Activated naive CD4-positive, alpha-beta T cell treated with anti-CD3 and anti-CD28 coated beads, Interleukin-2, amount 10 ng/mL, durations not matched to agents 7 days and 5 days (primary cell): ENCODE measurements around the gene IPP.
"Not testable (repeated sequence)": the region's sequence is repeated elsewhere in the genome, so short reads cannot be mapped to it uniquely, and the experiment has no call there.

ENCODE experiments used
- CTCF ChIA-PET: fragments of 350-600 bp; sonication (Branson Sonifier 250); formaldehyde crosslinking; loops from one replicate; lab custom pipeline; 2021; ENCODE audit warnings: antibody characterized with exemption; lab: Charles Lee
- DNase-seq: peaks from one replicate; pipeline ENCODE4 v3.0.0-alpha.2; 2020
- H3K27ac Mint-ChIP-seq: one replicate; pipeline ENCODE4 v1.8.0; 2021; ENCODE audit warnings: mild to moderate bottlenecking, moderate library complexity, mixed read lengths
- H3K27me3 Mint-ChIP-seq: one replicate; pipeline ENCODE4 v1.8.0; 2021; ENCODE audit warnings: mild to moderate bottlenecking, mixed read lengths
- H3K36me3 Mint-ChIP-seq: one replicate; pipeline ENCODE4 v1.8.0; 2021; ENCODE audit warnings: mixed read lengths
- H3K4me1 Mint-ChIP-seq: one replicate; pipeline ENCODE4 v1.8.0; 2021; ENCODE audit warnings: mixed read lengths
- H3K4me3 Mint-ChIP-seq: one replicate; pipeline ENCODE4 v1.8.0; 2021; ENCODE audit warnings: mild to moderate bottlenecking, moderate library complexity, mixed read lengths
- H3K9me3 Mint-ChIP-seq: one replicate; pipeline ENCODE4 v1.8.0; 2021; ENCODE audit warnings: mixed read lengths

Gene IPP

DNA sequence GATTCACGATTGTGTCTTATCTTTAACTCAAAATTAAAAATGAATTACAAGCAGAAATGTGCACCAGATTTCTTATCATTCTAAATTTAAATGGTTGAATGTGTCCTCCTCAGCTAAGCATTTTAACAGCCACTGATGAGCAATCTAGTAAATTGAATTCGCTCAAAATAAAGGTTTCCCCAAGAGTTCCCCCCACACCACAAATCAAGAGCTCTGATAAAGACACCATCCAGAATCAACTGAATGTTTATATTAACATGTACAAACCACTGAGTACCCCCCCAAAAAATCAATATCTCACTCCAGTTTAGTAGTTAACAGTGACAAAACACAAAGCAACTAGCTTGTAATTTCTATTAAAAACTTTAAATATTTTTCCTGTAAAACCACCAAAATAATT is 66.1 kb downstream of the IPP start:
- Mint-ChIP-seq H3K36me3 (peaks cover 23% of the 10 kb centered on the region), H3K27me3 (no peaks in the 10 kb centered on the region), H3K4me3 (peak overlapping the region; percentile 98), H3K27ac (no peak overlapping the region), H3K4me1 (peaks cover 44% of the 10 kb centered on the region), H3K9me3 (no peaks in the 10 kb centered on the region)
- DNase-seq: no peak
- CTCF ChIA-PET: interaction anchor here (0.7 to 2.3 kb wide), 2 partner anchors 159 to 539 kb away, joined by 3 to 9 read pairs; no protein-coding TSS in a partner anchor

DNA sequence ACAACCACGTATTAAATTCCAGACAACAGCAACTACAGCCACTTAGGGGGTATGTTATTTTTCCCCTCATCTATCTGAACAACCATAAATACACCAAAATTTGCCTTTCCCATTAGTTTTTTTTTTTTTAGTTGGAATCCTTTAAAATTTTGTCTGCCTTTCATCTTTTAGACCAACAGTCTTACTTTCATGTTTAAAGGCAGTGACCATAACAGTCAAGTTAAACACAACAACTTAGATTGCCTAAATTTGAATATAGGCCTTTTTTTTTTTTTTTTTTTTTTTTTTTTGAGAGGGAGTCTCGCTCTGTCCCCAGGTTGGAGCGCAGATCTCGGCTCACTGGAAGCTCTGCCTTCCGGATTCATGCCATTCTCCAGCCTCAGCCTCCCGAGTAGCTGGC is 67.5 kb downstream of the IPP start:
- Mint-ChIP-seq H3K9me3 (no peaks in the 10 kb centered on the region), H3K27ac (no peak overlapping the region), H3K36me3 (peaks cover 22% of the 10 kb centered on the region), H3K4me3 (no peak overlapping the region), H3K27me3 (no peaks in the 10 kb centered on the region), H3K4me1 (peaks cover 45% of the 10 kb centered on the region)
- CTCF ChIA-PET: no interaction called here
- DNase-seq: no peak

DNA sequence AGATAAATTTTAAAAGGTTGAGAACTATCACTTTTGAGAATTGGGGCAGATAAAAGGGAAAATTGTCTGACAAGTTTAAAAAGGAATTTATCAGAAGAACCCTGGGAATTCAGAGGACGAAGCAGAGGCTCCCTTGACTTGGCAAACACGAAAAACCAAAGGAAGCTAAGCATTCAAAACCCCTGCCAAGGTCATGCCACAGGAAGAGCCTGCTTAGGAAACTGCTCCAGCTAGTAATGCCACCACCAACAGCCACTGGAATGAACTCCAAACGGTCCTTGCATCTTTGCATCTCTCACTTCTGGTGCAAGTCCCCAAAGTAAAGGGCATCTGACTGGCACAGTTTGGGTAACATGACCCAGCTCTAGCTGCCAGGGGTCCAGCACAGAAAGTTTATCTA is 71.3 kb downstream of the IPP start:
- no peaks in the 10 kb centered on the region for H3K27me3 Mint-ChIP-seq
- H3K4me1 Mint-ChIP-seq: peaks cover 38% of the 10 kb centered on the region
- no peak overlapping the region for H3K27ac Mint-ChIP-seq
- no peaks in the 10 kb centered on the region for H3K9me3 Mint-ChIP-seq
- no peak overlapping the region for H3K4me3 Mint-ChIP-seq
- peaks cover 11% of the 10 kb centered on the region for H3K36me3 Mint-ChIP-seq
- DNase-seq: no peak
- CTCF ChIA-PET: no interaction called here

DNA sequence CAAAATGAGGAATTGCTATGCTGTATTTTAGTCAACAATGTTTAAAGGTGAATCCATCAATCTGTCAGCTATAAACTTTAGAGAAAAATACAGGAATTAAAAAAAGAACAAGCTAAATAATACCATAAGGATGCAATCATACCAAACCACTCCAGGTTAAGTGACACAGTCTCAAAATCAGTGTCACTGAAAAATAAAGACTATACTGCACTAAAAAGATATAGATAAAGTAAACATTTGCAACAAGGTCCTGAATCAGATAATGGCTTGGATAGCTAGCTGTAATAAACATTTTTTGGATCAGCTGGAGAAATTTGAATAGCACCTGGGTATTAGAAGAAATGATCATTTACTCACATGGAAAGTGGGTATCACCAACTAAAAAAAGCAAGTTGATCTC is 72.0 kb downstream of the IPP start:
- CTCF ChIA-PET: no interaction called here
- H3K27me3 Mint-ChIP-seq: no peaks in the 10 kb centered on the region
- H3K9me3 Mint-ChIP-seq: no peaks in the 10 kb centered on the region
- peaks cover 33% of the 10 kb centered on the region for H3K4me1 Mint-ChIP-seq
- peaks cover 11% of the 10 kb centered on the region for H3K36me3 Mint-ChIP-seq
- DNase-seq: no peak
- no peak overlapping the region for H3K4me3 Mint-ChIP-seq
- no peak overlapping the region for H3K27ac Mint-ChIP-seq

DNA sequence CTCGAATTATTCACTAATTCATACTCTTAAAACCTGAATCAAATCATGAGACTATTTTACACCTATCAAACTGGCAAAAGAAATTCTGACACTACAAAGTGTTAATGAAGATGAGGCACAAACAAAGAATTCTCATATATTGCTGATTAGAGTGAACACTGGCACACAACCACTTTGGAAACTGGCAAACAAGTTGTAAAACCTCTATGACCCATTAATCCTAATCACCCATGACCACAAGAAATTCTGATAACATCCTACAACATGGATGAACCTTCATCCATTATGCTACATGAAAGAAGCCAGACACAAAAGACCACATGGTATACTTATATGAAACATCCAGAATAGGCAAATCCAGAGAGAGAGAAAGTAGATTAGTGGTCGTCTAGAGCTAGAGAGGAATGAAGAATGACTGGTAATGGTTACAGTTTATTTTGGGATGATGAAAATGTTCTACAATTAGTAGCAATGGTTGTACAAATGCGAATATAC is 72.7 kb downstream of the IPP start:
- peaks cover 34% of the 10 kb centered on the region for H3K4me1 Mint-ChIP-seq
- H3K27ac Mint-ChIP-seq: no peak overlapping the region
- H3K9me3 Mint-ChIP-seq: no peaks in the 10 kb centered on the region
- no peaks in the 10 kb centered on the region for H3K27me3 Mint-ChIP-seq
- H3K36me3 Mint-ChIP-seq: peaks cover 15% of the 10 kb centered on the region
- H3K4me3 Mint-ChIP-seq: no peak overlapping the region
- CTCF ChIA-PET: no interaction called here
- no peak for DNase-seq

DNA sequence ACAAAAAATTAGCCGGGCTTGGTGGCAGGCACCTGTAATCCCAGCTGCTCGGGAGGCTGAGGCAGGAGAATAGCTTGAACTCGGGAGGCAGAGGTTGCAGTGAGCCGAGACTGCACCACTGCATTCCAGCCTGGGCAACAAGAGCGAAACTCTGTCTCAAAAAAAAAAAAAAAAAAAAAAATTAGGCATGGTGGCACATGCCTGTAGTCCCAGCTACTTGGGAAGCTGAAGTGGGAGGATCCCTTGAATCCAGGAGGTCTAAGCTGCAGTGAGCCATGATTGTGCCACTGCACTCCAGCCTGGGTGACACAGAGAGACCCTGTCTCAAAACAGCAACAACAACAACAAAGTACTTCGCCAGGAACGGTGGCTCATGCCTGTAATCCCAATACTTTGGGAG is 73.9 kb downstream of the IPP start:
- not testable (repeated sequence) for H3K9me3 Mint-ChIP-seq, H3K27me3 Mint-ChIP-seq, H3K4me3 Mint-ChIP-seq, DNase-seq, H3K27ac Mint-ChIP-seq
- H3K36me3 Mint-ChIP-seq: peaks cover 16% of the 10 kb centered on the region
- CTCF ChIA-PET: interaction anchor here (0.9 kb wide), 1 partner anchor 21 kb away, joined by 3 read pairs; no protein-coding TSS in a partner anchor
- H3K4me1 Mint-ChIP-seq: peaks cover 24% of the 10 kb centered on the region

DNA sequence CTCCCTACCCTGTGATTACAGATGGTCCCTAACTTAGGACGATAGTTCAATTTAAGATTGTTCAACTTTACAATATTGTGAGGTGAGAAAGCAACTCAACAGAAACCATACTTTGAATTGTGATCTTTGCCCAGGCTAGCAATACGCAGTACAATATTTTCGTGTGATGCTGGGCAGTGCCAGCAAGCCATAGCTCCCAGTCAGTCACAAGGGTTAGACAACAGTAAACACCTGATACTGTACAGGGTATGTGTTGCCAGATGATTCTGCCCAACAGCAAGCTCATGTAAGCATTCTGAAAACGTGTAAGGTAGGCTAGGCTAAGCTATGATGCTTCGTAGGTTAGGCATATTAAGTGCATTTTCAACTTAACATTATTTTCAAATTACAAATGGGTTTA is 76.0 kb downstream of the IPP start:
- H3K4me3 Mint-ChIP-seq: no peak overlapping the region

DNA sequence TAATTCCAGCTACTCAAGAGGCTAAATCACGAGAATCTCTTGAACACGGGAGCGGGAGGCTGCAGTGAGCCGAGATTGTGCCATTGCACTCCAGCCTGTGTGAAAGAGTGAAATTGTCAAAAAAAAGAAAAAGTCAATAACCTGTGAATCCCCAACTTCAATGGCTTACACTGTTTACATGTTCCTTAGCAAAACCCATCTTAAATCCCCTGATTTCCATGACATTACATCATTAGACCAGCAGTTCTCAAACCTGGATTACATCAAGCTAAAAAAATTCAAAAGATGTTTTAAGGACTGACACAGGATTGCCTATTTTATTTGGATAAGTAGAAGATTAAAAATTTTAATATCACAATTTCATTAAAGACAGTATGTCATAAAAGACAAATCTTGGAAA is 76.5 kb downstream of the IPP start:
- H3K36me3 Mint-ChIP-seq: peaks cover 15% of the 10 kb centered on the region
- DNase-seq: no peak
- H3K4me3 Mint-ChIP-seq: no peak overlapping the region
- H3K4me1 Mint-ChIP-seq: peaks cover 14% of the 10 kb centered on the region
- no peak overlapping the region for H3K27ac Mint-ChIP-seq
- no peaks in the 10 kb centered on the region for H3K27me3 Mint-ChIP-seq
- CTCF ChIA-PET: no interaction called here
- no peaks in the 10 kb centered on the region for H3K9me3 Mint-ChIP-seq

More for the DNA sequence above, 76.0 kb downstream of the IPP start:
- Mint-ChIP-seq H3K9me3 (no peaks in the 10 kb centered on the region), H3K4me1 (peaks cover 19% of the 10 kb centered on the region), H3K36me3 (peaks cover 18% of the 10 kb centered on the region), H3K27me3 (no peaks in the 10 kb centered on the region), H3K27ac (no peak overlapping the region)
- DNase-seq: no peak
- CTCF ChIA-PET: no interaction called here

DNA sequence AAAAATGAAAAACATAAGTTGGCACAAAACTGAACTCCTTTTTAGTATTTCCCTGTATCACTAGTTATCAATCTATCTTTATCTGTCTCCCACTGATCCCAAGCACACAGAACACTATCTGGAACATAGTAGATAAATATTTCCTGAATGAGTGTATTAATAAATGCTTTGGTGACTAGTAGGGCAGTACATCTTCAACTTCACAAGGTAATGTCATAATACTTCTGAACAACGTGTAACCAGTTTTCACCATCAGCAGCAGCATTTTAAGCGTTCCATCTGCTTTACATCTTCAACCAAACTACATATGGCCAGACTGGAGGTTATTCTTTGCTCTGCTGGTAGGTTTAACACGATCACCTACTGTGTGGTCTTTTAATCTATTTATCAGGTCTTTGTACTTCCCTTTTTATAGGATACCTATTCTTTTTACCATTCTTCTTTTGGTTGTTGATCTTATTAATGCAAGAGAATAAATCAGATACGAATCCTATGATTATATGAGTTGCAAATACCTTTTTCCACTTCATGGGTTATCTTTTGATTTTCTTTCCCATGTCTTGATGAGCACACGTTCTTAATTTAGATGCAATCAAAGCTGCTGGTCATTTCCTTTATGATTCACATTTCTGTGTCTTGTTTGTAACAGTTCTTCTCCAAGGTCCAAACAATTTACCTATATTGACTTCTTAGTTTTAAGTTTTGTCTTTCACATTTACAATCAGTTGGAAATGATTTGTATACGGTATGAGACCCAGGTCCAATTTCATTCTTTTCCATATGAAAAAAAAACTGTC is 80.4 kb downstream of the IPP start:
- no peak for DNase-seq
- CTCF ChIA-PET: interaction anchor here (0.8 kb wide), 1 partner anchor 10 kb away, joined by 3 read pairs; no protein-coding TSS in a partner anchor
- H3K36me3 Mint-ChIP-seq: peaks cover 23% of the 10 kb centered on the region
- no peak overlapping the region for H3K4me3 Mint-ChIP-seq
- no peak overlapping the region for H3K27ac Mint-ChIP-seq
- H3K4me1 Mint-ChIP-seq: peaks cover 12% of the 10 kb centered on the region
- H3K9me3 Mint-ChIP-seq: no peaks in the 10 kb centered on the region
- no peaks in the 10 kb centered on the region for H3K27me3 Mint-ChIP-seq

DNA sequence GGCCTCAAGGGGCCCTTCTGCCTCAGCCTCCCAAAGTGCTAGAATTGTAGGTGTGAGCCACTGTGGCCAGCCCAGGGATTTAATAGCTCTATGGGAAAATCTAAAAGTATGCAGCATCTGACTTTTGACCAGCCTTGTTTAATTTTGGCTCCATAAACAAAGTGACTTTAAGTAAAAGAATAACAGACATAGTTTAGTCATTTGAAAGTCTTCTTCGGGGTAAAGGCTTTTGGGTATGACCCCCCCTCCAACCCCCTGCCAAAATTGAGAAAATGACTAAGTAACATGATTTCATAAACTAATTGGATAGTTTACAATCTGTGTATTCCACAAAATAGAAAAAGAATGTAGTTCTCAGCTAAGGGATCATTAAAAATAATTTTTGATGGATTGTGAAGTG is 81.1 kb downstream of the IPP start:
- no peak overlapping the region for H3K4me3 Mint-ChIP-seq
- CTCF ChIA-PET: interaction anchor here (0.7 kb wide), 1 partner anchor 644 kb away, joined by 3 read pairs; no protein-coding TSS in a partner anchor
- H3K36me3 Mint-ChIP-seq: peaks cover 22% of the 10 kb centered on the region
- DNase-seq: no peak
- H3K27ac Mint-ChIP-seq: no peak overlapping the region
- no peaks in the 10 kb centered on the region for H3K27me3 Mint-ChIP-seq
- H3K9me3 Mint-ChIP-seq: no peaks in the 10 kb centered on the region
- H3K4me1 Mint-ChIP-seq: peaks cover 14% of the 10 kb centered on the region

DNA sequence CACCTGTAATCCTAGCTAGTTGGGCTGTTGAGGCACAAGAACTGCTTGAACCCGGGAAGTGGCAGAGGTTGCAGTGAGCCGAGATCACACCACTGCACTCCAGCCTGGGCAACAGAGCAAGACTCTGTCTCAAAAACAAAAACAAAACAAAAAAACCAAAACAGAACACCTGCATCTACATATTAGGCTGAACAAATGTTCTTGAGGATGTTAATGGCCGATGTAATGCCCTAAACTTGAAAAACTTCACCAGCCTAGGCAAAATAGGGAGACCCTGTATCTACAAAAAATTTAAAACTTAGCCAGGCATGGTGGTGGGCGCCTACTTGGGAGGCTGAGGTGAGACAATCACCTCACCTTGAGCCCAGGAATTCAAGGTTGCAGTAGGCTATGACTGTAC is 81.9 kb downstream of the IPP start:
- Mint-ChIP-seq H3K27ac (no peak overlapping the region), H3K9me3 (no peaks in the 10 kb centered on the region), H3K4me1 (peaks cover 14% of the 10 kb centered on the region), H3K36me3 (peaks cover 22% of the 10 kb centered on the region), H3K27me3 (no peaks in the 10 kb centered on the region), H3K4me3 (no peak overlapping the region)
- no peak for DNase-seq
- CTCF ChIA-PET: no interaction called here

DNA sequence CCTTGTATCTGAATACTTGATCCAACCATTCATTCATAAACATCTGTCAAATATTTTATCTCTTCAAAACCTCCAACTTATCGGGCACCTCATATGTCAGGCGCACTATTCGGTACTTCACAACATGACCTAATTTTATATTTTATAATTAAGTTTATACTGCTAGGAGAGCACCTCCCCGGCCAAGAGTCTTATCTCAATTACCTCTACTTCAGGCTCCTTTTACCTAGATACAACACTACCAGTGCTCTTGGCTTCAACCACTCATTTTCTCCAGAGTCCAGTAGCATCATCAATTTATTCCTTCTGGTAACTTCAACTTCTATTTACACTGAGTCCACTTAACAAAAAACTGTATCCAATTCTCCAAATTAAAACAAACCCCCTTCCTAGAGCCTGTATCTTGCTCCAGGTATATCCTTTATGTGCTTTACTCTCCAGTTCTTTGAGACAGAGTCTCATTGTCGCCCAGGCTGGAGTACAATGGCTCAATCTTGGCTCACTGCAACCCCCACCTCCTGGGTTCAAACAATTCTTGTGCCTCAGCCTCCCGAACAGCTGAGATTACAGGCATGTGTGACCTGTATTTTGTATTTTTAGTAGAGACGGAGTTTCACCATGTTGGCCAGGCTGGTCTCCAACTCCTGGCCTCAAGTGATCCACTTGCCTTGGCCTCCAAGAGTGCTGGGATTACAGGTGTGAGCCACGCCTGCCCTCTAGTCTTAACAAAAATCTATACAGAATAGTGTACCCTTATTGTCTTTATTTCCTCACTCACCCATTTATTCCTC is 82.9 kb downstream of the IPP start:
- CTCF ChIA-PET: no interaction called here
- no peak overlapping the region for H3K27ac Mint-ChIP-seq
- peaks cover 12% of the 10 kb centered on the region for H3K4me1 Mint-ChIP-seq
- no peak for DNase-seq
- H3K36me3 Mint-ChIP-seq: peaks cover 16% of the 10 kb centered on the region
- no peak overlapping the region for H3K4me3 Mint-ChIP-seq
- no peaks in the 10 kb centered on the region for H3K27me3 Mint-ChIP-seq
- no peaks in the 10 kb centered on the region for H3K9me3 Mint-ChIP-seq

DNA sequence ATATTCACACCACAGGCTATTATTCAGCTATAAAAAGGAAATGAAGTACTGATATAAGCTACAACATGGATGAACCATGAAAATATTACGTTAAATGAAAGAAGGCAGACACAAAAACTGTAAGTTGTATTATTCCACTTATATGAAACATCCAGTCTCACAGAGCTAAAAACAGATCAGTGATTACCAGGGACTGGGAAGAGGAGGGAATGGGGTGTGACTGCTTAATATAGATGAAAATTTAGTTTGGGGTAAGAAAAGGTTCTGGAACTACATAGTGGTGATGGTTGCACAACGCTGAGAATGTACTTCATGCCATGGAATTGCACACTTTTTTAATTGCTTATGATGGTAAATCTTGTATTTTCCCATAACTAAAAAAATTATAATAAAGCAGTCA is 83.6 kb downstream of the IPP start:
- no peak for DNase-seq
- no peaks in the 10 kb centered on the region for H3K27me3 Mint-ChIP-seq
- H3K4me3 Mint-ChIP-seq: no peak overlapping the region
- H3K4me1 Mint-ChIP-seq: peaks cover 12% of the 10 kb centered on the region
- CTCF ChIA-PET: no interaction called here
- H3K36me3 Mint-ChIP-seq: peaks cover 16% of the 10 kb centered on the region
- H3K27ac Mint-ChIP-seq: no peak overlapping the region
- no peaks in the 10 kb centered on the region for H3K9me3 Mint-ChIP-seq

DNA sequence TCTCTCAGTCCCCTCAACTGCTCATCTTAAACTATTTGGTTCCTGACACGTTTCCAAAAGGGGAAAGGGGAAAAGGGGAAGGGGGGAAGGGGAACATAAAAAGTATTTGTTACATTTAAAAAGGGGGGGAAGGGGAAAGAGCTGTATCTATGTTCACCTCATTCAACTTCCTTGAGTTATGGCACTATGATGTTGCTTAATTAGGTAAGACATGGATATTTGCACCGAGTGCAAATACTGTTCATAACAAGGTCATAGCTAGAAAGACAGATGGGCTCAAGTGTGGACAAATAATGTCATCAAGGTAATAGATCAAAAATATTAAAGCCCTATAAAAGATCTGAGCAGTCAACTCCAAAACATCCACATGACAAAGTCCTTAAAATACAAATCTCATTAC is 90.1 kb downstream of the IPP start:
- Mint-ChIP-seq H3K9me3 (no peaks in the 10 kb centered on the region), H3K27me3 (no peaks in the 10 kb centered on the region), H3K27ac (no peak overlapping the region), H3K36me3 (peaks cover 44% of the 10 kb centered on the region), H3K4me1 (peaks cover 3% of the 10 kb centered on the region), H3K4me3 (no peak overlapping the region)
- DNase-seq: no peak
- CTCF ChIA-PET: no interaction called here
